Activated CD4-positive, alpha-beta T cell treated with anti-CD3 and anti-CD28 coated beads, Interleukin-2, amount 50 U/mL, for 16 hours (primary cell): ENCODE results near the gene OSTF1.
A peak's percentile ranks its signal among the peaks of the same experiment; 100 is the strongest.

Experiments
- DNase-seq: peaks from one replicate; pipeline ENCODE4 v3.0.0-alpha.2; 2020

The OSTF1 gene, protein sequence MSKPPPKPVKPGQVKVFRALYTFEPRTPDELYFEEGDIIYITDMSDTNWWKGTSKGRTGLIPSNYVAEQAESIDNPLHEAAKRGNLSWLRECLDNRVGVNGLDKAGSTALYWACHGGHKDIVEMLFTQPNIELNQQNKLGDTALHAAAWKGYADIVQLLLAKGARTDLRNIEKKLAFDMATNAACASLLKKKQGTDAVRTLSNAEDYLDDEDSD

DNA sequence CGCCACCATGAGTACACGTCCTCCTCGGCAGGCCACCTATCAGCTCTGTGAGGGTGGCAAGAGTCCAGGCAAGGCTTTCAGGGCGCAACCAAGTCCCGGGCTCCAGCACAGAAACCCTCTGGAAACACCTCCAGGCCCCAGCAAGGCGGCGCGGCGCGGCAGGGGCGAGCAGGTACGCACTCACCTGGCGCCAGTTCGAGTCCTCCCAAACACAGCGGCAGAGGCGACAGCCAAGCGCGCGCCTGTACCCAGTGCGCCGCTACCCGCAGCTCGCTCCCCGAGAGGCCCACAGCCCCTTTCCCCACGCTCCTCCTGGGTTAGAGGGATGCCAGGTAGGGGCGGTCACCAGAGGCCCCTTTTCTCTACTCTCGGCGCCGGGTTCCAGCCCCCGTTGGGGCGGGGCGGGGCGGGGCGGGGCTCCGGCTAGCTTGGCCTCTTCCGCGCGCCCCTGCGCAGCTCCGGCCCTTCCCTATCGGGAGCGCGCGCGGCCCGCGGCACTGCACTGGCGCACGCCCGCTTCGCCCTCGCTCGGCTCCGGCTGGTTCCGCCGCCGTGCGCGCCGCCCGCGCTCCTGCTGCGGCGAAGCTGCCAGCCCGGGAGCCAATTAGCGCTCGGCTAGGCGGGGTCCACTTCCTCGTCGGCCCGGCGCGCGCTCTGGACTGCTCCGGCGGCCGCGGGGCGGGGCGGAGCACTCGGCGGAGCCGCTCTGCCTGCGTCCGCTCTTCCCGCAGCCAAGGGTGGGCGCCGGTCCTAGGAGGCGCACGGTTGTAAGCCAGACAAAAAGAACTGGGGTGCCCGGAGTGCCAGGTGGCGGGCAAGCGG, at the start of gene OSTF1, which contains the start of gene NMRK1:
OSTF1 (plus strand) TSS at position 691 of the 822 bp plus-strand sequence. CDS start 179 bp downstream, outside the sequence.
NMRK1 (minus strand) TSS at position 332 of the 822 bp plus-strand sequence. CDS start 5,040 bp downstream, outside the sequence.
- peak; percentile 95 for DNase-seq

DNA sequence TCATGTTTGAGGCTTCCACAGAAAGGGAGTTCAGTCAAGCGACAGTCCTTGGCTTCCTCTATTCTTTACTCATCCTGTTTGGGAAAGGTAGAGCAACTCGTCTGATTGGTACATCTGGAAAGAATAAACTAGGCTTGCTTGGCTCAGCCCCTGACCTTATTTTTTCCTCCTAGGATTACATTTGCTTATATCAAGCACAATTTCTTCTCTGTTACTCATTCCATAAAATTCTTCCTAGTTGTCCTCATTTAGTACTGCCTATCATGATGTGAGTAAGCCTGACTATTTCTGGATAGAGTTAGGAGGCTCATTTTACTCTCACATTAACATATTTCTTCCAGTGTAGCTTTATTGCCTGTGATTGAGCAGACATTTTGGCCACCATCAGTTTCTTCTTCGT, 49.3 kb upstream of the OSTF1 start:
- no peak for DNase-seq

DNA sequence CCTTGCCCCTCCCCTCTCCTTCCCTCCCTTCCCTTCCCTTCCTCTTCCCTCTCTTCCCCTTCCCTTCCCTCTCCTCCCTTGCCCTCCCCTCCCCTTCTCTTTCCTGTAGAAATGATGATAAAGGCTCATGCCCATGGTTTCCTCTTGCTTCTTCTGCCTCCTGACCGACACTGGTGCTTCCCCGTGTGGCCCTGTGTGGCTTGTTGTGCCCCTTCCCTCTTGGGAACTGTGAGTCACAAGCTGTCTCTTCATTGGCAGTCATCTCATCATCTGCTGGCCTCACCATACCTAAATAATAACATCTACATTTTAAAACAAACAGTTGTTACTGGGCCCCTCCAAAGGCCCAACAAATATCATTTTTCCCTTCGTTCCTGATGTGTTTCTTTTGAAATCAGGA, 48.5 kb upstream of the OSTF1 start:
- no peak for DNase-seq

DNA sequence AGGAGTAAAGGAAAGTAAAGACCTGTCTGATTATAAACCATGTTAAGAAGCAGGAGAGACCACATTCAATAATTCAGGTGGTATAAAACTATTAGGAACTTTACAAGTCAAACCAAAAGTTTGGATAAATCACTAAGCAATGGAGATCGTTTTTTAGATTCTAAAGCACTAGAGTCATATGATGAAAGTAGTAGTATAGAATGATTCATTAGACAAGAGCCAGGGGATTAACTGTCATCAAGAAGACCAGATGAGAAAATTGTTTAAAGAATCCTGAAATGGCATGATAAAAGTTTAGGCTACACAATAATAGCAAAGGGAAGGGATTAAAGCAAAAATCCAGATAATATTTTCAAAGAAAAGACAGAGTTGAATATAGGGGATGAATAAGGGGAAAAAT, 47.3 kb upstream of the OSTF1 start:
- DNase-seq = no peak

DNA sequence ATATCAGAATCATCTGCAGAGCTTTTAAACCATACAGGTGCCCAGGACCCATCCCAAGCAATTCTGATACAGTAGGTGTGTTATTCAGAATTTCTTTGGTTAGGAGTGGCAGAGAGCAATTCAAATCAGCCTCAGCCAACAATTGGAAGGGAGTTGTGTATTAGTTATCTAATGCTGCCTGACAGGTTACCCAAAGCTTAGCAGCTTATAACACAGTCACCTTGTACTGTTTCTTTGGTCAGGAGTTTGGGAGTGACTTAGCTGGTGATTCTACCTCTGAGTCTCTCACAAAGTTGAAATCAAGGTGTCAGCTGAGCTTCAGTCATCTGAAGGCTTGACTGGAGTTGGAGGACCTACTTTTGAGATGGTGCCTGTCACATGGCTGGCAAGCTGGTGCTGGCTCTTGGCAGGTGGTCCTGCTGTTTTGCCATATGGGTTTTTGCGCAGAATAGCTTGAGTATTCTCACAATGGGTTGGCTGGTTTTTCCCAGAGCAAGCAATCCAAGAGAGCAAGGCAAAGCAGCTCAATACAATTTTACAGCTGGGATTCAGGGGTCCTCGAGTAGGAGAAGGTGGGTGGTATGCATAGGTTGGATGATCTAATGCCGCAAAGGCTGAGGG, 41.5 kb upstream of the OSTF1 start:
- DNase-seq = no peak

DNA sequence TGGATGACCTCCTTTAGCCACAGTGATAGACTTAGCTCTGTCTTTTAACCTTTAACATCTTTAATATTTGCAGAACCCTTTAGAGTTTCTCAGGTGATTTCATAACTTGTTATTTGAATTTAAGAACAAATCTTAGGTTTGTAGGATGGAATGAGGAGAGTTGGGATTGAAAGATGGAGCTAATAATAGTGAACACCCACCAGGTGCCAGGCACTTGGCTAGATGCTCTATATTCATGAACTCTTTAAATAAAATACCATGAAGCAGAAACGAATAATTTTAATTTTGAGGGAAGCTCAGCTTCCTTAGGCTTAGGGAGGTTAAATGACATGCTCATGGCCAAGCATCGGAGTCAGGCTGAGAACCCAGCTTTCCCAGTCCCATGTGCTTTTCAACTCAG, 40.8 kb upstream of the OSTF1 start:
- no peak for DNase-seq

DNA sequence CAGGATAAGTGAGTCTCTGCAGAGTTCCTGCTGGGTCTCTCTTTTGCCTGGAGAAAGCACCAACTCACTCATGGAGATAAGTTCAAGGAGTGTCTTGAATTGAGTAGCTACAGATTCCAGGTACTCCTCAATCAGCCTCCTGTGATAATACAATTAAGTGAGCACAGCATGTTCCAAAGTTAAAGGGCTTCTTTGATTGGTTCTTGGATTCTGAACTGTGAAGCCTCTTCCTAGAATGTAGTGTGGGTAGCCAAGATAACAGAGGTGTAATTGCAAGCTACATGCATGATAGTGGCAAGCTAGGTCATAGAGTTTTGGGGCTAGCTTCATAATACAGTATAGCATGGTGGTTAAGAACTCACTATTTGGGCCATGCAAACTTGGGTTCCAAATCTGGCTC, 37.0 kb upstream of the OSTF1 start:
- no peak for DNase-seq

DNA sequence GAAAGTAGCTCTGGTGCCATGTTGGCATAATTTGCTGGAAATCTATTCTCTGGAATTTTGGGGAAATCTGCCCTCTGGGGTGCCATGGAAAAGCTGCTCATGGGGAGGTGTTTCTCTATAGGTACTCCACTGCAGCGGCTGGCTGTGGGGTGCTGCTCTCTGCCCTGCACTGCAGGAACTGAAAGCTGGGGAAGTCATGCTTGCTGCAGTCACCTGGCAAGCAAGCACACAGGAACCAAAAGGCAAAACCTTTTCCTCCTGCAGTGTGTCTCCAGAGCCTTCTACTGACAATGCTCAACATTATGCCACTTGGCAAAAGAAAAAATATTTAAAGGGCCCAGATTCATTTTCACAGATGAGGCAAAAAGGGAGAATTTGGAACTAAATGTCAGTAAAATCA, 34.4 kb upstream of the OSTF1 start:
- DNase-seq = no peak

DNA sequence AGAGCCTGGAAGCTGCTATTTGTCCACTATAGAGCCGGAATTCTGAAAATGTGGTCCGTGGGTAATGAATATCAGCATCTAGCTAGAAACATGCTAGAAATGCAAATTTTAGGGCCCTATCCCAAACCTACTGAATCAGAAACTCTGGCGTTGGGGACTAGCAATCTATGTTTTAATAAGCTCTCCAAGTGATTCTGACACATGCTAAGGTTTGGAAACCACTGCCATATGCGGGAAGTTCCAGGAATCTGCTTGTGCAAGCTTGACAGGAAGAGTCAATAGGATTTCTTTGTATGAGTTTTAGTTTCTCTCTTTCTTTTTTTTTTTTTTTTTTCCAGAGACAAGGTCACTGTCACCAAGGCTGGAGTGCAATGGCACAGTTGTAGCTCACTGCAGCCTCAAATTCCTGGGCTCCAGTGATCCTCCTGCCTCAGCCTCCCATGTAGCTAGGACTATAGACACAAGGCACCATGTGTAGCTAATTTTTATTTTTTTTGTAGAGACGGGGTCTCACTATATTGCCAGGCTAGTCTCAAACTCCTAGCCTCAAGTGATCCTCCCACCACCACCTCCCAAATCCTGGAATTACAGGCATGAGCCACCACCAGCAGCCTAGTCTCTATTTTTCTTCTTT, 33.8 kb upstream of the OSTF1 start:
- DNase-seq = no peak

DNA sequence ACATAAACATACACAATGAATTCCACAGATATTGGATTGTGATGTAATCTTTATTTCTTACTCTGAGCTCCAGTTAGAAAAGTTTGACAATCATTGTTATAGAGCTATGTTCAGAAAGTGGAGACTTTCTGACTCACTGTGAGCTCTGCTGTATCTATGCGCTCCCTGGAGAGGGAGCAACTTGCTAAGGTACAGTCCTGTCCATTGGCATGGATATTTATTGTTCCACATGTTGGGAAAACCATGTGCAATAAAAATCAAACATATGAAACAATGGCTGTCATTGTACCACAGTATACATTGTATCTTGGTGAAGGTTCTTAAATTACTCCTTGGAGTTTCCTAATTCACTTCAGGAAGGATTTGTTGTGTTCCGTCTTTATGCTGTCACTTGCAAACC, 27.1 kb upstream of the OSTF1 start:
- DNase-seq = no peak

DNA sequence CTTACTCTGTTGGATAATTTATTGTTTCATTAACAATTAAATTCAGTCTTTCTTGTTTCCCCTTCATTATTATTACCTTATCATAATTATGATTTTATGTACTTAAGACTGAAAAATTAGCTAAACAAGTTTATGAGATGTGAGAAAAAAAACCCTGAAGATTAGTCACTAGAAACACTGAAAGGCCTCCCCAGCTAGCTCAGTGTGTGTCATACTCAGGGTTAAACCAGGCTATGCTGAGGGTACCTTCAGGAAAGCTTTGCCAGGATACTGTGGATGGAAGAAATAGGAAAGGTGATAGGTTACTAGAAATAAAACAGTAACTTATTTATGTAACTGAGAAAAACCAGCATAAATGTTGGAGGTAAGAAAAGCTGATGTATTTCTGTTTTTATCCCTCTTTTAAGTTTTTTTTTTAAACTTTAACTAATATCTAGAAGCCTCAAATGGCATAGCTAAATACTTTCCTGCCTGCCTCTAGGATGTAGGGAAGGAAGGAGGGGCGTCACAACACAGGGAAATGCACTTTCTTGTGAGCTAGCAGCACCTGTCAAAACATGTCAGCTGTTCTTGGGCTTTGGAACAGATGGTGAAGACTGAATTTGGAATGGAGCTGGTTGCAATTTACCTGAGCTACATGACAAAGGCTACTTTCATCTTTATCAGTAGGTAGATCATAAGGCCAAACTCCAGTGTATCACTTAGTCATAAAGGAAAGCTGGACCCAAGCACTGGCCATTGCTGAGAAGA, 24.6 kb upstream of the OSTF1 start:
- no peak for DNase-seq

DNA sequence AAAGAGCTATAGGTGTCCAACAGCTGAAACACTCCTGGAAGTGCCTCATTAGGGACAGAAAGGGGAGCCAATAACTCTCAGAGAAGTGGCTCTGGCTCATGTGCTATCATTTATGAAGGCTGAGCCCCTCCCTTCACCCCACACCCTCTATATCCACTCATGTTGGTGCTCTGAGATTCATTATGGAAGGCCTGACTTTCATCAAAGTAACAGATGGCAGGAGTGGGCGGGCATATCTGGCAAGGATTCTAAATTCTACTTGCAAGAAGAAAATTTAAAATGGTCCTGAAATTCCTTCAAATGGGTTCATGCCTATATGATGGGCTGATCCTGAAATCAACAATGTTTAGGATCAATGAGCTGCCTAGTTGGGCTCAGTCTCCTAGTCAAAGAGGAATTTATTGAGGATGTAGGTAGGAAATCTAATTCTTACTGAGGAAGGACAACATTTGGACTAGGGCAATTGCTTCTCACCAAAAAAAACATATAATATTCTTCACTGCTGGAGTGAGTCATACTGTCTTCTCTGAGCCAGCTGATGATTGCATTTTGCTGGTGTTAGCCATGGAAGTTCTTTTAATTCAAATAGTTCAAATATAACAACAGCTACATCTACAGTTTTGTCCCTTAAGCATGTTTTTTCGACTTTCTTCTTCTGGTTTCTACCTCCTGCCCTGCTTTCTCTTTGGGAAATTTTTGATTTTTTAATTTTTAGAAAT, 23.8 kb upstream of the OSTF1 start:
- DNase-seq = no peak

DNA sequence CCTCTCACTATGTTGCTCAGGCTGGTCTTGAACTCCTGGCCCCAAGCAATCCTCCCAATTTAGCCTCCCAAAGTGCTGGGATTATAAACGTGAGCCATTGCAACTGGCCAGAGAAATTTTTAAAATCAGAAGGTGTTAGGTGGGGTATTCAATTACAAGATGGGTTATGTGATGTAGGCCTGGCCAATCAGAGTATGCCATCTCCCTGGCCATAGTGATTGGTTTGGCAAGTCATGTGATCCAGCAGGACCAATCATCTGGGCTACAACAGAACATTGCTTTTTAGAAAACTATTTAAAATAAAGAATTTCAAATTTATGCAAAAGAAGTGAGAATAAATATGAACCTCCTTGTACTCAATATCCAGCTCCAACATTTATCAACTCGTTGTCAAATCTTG, 22.8 kb upstream of the OSTF1 start:
- no peak for DNase-seq

DNA sequence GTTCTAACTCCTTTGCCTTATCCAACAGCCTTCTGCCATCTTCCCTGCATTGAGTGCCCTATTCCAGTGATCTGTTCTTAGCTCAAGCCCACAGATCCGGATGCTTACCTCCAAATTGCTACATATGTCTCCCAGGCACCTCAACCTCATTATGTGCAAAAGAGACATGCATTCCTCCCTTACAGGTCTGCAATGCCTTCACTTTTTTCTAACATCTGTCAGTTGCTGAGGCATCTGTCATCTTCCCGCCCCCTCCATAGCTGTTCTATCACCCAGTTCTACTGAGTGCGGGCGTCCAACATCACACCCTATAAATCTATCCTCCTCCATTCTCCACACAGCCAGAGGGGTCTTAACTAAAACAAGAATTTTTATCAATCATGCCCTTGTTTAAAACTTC, 20.4 kb upstream of the OSTF1 start:
- no peak for DNase-seq

DNA sequence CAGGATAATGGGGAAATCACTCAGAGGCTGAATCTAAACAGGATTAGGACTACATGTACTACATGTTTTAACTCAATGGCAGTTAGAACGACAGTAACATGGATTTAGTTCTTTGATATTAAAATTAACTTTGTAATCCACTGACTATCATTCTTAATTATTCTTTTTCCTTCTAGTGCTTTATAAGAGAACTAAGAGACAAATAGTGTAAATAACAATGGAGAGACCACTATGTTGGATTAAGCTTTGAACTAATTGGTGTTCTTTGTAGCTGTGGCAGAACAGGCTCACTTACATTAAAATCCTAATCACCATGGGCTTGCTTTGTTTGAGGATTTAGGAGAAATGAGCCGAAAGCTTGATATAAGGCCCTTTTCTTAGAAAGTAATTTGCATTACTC, 19.1 kb upstream of the OSTF1 start:
- no peak for DNase-seq

DNA sequence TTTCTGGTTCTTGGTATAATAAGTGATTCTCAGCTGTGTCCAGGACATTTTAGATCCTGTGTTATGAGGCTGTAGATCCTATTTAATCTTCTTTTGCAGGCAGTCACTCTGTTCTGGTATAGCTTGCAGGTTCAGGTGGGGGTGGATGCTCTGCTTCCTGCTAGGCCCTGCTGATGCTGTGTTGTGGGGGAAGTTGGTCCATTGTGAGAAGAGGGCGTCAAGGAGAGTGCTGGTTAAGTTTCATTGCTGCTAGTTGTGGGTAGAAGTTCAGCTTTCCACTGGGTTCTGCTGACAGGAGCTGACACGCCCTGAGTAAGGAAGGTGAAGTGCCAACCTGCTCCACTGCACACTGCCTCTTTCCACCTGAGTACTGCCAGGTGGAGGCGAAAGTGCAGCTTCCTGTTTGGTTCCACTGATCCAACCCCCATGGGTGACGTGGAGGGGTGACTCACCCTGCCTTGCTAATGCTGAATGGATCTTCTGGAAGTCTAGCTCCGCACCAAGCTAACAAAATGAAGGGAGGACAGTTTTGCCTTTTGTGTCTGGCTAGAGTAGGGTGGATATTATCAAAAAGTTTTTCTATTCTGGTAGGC, 16.7 kb upstream of the OSTF1 start:
- DNase-seq = peak; percentile 34

DNA sequence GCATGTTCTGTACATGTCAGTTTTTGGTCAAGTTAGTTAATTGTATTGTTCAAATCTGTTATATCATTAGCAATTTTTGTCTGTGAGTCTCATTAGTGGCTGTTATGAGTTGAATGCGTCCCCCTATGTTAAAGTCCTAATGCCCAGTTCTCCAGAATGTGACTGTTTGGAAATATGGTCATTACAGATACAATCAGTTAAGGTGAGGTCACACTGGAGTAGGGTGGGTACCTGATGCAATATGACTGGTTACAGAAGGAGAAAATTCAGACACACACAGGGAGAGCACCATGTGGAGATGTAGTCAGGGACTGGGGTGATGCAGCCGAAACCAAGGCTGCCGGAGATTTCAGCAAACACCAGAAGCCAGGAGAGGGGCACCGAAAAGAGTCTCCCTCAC, 15.4 kb upstream of the OSTF1 start:
- DNase-seq = no peak

DNA sequence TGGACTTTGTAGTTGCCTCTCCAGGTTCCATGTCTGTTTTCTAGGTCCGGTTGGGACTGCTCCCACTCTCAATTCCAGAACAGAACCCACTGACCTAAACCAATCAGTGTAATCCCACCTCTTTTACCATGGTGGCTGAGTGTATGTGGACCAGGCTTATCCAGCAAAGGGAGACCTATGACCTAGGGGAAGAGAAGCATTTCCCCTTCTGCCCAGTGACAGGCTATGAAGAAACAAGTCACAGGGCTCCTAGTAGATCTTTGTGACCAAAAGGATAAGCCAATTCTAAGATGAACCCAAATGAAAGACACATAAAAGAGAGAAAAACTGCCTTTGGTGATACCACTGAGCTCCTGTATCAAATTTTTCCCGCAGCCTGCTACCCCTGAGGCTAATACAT, 6.7 kb upstream of the OSTF1 start:
- DNase-seq = no peak

DNA sequence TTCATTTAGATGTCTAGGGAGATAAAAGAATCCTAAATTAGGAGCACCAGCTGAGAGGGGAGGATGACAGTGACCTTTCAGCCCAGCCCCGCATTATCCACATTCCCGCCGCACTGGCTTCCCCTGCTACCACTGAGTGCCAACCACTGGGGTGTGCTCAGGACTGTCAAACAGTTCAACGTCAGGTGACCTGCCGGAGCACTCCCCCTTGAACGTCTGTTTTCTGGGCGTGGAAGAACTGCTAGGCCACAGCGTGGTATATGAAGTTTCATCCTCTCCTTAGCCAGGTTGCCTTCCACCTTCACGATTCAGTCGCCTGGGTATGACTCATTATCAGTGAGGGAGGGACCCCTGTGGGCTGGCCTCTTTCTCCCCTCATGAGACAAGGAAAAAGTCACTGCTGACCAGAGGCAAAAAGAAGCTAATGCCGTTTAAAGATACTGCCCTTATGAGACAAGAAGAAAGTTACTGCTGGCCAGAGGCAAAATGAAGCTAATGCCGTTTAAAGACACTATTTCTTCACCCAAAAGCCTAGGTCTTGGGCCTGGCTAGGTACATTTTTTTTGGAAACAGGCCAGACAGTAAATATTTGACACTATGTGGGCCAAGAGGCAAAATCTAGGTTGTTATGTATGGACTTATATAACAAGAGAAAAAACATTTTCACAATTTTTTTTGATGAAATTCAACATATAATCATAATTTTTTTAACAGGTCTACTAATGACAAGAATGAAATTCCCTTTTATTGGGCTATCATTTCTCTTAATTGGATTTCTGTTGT, 4.9 kb upstream of the OSTF1 start:
- peak; percentile 32 for DNase-seq

DNA sequence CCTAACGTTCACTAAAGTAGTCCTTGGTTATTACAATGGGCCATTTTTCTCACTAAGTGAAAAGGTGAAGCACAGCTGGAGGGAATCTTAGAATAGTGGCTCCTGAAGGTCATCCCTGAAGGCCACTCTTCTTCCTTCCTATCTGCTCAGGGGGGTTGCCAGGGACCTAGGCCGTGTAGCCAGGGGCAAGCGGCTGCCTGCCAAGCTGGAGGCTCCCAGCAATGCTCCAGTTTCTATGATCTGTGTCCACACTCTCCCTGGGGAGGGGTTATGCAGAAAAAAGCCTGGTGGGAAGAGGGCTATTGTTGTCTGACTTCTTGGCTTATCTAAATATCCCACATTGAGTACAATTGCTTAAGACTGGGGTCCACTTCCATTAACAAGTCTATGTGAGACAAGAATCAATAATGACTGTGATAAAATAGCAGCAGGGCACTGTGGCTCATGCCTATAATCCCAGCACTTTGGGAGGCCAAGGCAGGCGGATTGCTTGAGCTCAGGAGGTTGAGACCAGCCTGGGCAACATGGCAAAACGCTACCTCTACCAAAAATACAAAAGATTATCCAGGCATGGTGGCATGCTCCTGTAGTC, 4.1 kb upstream of the OSTF1 start:
- DNase-seq = no peak

DNA sequence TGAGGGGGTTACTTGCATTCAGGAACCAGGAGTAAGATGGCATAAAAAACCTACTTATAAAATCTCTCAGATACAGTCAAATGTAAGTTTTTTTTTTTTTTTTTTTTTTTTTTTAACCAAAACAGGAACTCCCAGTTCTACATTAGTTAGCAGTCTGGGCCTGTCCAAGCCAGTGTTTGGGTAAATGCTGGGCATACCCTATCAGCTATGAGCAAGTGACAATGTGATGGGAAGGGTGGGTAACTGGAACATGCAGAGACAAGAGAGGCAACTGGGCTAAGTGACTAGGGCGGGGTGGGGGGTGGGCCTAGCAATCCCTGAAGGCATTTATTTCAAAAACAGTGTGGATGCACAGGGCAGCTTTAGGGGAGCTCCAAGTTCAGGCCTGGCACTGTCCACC, 2.7 kb upstream of the OSTF1 start:
- no peak for DNase-seq
